T follicular helper cell (primary cell): Measurements from ENCODE around the gene ZBTB16.

Source experiments
- DNase-seq: peaks from one replicate; pipeline ENCODE4 v3.0.0-alpha.2; 2020; ENCODE audit warnings: low read depth

Gene ZBTB16

DNA sequence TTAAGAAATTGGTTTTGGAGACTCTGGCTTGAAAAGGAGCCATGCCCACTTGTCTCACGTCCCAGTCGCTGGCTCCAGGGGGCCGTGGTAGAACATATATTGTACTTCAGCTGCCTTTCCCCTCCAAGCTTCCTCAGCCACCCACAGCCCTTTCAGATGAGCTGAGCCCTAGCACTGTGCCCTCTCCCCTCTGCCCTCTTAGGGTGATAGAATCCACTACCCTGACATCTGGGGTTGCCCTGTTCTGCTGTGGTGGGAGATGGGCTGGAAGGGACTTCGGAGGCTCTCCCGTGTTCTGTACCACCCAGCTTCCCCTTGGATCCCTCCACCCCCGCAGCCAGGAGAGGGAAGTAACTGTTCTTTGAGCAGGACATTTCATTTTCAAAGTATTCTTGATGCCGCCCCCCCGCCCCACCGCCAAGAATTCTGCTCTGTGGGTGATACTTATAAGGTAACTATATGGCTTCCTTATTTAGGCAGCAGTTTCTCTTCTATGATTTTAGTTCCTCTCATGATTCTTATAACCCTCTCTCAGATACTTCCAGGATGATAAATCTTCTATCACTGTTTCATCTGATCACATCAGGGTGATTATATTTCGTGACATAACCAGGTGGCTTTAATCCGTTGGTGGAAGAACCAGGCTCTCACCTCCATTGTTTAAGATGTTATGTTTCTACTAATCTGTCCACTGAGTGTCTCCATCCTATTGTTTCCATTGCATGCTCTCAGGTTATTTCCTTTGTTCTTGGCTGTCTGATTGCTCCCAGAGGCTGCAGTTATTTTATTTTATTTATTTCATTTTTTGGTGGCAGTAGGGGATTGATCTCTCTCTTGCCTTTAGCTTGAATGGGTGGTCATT, 24.1 kb downstream of the ZBTB16 start:
- no peak for DNase-seq

DNA sequence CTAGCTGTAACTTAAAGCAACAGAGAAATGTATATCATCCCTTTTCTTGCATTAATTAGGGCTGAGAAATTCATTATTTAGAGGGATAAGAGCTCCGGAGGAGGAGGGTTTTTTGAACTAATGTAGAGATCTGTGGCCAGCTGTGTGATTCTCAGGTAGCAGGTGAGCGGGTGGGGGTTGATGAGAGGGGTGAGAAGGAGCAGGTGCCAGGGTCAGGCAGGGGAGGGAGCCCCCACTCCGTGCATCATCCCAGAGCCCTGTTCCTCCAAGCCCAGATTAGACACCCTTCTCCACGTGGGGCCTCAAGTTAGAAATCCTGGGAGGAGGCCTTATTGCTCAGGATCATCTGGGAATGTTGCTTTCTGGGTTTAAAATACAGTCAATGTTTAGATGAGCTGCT, 24.9 kb downstream of the ZBTB16 start:
- DNase-seq = no peak

DNA sequence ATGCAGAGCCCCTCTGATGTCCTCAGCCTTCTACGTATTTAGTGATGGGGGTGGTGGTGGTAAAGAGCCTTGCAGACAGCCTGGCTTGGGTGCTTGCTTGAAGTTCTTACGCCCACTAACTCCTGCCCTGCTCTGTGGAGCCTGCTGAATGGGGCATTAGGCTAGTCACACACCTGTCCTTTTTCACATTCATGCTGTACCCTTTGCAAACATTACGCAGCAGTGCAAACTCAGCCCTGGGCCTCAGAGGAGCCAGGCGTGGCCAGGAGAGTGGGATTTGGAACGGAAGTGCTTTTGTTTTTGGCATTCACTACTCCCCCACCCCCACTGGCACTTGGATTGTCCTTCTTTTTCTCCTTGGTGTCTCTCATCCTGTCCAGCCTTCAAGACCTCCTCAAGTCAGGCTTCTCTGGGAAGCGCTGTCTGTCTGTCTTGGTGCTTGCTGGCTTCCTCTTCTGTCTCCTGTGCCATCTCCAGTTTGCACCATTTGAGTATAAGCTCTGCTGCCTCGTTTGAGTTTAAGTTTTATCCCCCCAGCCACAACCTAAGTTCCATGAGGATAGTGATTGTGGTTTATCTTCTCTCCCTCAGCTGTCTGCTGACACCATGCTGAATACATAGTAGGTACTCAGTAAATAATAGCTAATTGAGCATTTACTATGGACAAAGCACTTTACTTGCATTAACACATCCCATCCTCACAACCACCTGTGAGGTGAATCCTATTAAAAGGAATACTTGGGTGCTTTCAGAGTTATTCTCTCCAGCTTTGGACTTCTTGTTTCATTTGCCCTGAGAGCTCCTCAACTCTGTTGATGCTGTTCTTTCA, 26.7 kb downstream of the ZBTB16 start:
- no peak for DNase-seq

DNA sequence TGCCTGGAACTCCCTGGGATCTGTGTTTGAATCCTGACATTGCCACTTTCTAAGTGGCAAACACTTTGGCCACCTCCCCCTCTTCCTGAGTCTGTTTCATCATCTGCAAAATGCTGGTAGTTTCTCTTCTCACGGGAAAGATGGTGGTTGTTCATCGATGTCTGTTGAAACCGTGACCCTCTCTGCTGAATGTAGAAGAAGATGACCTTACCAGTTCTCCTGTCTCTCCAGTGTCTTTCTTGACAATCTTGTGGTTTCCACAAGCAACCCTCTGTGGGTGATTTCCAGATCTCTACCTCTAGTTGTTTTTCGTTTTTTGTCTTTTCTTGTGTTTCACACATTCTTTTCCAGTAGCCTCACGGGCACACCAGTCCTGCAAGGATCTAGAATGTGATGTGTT, 27.5 kb downstream of the ZBTB16 start:
- DNase-seq = no peak

DNA sequence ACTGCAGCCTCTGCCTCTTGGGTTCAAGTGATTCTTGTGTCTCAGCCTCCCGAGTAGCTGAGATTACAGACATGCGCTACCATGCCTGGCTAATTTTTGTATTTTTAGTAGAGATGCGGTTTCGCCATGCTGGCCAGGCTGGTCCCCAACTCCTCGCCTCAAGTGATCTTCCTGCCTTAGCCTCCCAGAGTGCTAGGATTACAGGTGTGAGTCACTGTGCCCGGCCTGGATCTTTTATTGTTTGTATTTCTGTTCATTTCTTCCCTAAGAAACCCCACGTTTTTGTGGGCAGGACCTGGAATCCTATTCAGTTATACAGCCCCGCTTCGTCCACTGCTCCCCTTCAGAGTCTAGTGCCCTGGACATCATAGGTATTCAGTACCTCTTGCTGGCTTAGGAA, 28.7 kb downstream of the ZBTB16 start:
- no peak for DNase-seq

DNA sequence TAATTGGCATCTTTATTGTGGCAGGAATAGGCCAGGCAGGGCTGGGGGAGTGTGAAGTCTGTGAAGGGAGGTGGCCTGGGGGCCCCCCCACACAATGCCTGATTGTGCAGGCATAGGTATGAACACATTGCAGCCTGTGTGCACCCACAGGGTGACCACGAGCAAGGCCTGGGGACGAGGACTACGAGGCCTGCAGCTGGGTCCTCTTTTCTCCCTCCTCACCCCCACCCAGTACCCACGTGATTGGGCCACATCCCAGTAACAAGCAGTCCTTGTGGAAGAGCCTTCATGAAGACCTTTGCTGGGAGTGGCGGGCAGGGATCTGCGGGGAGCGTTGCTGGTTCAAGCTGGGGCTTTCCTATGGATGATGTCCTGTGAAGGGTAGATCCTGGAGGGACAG, 29.3 kb downstream of the ZBTB16 start:
- no peak for DNase-seq

DNA sequence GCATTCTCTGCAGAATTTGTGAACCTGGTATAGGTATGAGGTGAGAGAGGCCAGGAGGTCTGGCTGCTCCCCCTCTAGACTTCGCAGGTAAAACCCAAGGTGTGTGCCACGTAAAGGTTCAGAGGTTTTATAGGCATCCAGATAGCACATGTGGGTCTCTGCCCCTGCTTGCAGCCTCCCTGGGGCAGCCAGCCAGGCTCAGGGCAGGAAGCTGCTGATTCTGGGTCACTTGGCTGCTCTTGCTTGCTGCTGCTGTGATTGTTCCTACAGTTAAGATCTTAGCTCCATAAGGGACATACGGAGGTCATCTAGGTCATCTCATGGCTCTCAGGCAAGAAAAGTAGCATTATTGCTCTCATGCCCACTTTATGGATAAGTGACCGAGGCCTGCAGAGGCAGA, 30.2 kb downstream of the ZBTB16 start:
- no peak for DNase-seq

DNA sequence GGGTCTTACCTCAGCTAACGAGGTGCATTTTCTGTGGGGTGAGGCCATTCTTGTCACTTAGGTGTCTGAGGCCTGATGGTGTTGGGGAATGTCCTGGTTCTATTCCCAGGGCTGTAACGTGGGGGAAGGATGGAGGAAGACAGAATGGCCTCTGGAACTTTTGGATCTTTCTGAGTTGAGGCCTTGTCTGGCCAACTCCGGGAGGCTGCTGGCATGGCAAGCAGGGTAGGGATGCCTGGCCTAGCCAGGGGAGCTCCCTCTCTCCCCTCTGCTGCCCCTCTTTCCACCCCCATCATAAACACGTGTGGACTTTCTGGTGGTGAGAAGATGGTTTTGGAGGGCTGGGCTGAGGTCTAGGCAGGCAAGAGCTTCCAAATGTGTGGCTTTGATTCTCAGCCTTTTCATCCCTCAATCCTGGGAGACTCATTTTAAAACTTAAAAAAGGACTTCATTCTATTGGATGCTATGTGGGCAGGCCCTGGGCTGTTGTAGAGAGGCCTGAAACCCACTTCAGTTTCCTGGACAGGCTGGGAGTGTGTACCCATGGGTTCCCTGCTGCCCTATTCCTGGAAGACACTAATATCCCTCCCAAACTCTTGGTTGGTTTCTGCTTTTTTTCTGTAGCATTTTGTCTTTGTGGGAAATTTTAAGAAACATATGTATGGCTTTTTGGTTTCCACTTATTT, 30.9 kb downstream of the ZBTB16 start:
- no peak for DNase-seq

DNA sequence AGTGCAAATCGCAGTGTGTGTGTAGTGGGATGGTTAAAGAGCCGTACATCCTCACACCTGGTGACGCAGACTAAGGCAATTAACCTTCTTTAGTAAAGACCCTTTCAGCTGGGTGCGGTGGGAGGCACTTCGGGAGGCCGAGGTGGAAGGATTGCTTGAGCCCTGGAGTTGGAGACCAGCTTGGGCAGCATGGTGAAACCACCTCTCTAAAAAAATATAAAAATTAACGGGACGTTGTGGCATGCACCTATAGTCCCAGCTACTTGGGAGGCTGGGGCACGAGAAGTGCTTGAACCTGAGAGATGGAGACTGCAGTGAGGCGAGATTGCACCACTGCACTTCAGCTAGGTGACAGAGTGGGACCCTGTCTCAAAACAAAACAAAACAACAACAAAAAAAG, 31.5 kb downstream of the ZBTB16 start:
- DNase-seq = no peak

DNA sequence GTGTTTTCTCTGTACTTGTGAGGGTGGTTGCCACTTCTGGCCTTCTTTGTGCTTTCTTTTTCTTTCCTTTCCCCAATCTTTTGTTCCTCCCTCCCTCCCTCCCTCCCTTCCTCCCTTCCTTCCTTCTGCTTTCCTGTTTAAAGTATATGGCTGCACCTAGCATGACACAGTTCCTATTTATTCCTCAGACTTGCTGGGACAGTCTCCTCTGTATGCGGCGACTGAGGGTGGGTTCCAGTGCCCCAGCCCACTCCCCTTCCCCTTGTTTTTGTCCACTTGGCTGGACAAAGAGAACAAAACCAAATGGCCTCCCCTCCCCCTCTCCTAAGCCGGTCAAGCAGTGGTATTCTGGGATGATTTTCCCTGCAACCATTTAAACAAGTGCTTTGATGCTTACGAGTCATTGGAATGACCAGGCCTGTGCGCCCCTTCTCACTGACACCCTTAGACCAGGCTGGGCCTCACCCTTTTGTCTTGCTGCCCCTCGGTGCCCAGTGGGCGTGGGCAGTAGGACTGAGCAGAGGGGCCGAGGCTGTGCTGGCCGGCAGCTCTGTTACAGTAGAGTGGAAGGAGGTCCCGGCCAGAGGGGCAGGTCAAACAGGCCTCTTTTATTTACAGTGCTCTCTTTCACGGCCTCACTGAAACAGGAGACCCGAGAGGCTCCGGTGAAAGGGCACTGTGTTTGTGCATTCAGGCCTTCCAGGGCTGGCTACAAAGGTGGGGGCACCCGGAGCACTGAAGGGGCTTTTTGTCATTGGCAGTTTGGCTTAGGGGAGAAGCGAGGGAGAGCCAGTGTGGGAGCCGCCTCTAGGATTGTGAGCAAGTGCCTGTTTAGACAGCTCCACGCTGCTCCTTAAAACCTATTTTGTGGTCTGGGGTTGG, 32.2 kb downstream of the ZBTB16 start:
- no peak for DNase-seq

DNA sequence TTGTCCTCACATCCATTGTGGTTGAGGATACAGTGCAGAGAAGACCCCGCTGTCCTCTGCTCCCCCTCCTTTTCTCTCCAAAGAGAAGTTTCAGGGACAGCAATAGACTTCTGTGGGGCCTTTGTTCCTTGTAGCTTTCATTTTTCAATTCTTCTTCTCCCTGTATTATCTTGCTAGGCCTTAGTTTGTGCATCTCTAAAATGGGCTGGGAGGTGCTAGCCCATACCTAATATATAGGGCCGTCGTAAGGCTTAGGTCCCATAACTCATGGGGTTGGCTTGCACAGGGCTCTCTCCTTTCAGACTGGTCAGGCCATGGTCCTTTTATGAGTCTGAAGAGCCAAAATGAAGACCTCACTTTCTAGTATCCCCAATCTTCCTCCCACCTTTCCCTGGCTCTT, 33.0 kb downstream of the ZBTB16 start:
- DNase-seq = no peak

DNA sequence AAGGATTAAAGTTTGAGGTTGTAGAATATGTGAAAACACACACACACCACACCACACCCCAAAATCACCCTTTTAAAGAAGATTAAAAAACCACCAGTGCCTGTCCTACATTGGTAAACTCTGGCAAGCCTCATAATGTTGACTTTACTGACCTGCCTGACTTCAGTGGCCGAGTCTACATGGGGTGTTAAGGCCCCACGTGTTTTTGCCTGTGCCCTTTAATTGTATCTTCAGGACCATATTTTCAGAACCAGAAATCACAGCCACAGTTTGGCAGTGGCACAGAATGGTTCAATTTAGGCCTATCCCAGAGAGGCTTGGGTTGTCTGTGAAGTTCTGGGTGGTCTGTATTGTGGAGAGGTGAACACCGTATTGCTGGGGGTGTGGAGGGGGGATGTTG, 33.4 kb downstream of the ZBTB16 start:
- DNase-seq = no peak

DNA sequence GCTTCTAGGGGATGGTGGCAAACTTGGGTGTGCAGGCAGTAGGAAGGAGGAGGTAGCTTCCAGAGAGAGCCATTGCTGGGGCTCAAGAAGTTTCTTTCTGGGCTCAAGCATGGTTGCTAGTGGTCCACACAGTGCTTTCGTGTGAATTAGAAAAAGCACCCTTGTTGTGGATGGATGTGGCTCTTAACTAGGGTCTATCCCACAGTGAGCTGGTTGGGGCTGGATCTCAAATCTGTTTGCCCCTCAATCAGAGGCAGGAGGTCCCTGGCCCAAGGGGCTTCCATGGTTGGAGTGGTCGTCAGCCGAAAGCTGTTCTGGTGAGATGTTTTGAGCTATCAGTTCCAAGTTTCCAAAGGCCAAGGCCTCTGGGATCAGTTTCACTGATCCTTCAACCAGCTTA, 35.0 kb downstream of the ZBTB16 start:
- DNase-seq = no peak

DNA sequence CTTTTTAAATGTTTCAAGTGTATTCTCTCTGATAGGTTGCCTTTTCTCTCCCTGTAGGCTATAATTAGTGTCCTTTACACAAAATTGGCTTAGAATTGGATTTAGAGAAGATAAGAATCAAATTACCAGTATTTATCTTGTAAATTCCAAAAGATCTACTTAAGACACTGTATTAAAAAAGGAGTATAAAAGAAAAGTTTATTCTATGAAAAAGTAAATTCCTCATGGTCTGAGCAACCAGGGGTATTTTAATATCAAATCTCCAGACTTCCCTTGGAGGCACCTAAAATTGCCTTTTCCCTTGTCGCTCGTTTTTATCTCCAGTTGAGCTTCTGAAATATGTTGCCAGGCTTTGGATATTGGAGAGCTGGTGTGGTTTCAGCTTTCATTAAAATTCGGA, 36.4 kb downstream of the ZBTB16 start:
- DNase-seq = no peak

DNA sequence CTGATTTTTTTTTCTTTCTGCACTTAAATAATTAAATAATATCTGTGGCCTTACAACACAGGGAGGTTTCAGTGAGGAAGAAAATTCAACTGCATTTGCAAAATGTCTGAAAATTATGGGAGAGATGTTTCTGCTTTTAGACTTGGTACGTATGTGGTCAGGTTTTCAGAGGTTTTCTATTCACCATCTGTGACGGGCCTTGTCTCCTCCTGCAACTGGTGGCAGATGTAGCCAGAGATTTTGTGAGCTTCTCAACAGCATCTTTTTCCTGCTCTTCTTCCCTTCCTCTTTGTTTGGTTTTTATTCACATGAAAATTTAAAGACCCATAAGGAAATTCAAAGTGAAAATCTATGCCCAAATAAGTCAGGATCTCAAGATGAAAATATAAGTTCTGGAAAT, 38.3 kb downstream of the ZBTB16 start:
- no peak for DNase-seq

DNA sequence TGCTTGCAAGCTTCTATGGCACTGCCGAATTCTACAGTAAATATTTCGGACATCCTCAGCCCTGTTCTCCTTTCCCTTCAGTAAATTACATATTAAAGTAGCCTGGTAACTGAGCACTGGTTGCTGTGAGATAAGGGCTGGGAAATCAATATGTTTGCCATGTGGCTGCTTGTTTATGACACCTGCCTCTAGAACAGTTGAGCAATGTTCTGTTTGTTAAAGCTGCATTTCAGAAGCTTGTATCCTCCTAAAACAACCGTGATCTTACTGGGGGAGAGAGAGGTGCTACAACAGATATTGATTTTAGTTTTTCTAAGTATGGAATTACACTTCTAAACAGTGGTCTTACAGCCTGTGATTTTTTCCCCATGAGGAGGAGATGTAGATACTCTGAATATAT, 39.4 kb downstream of the ZBTB16 start:
- DNase-seq = no peak

DNA sequence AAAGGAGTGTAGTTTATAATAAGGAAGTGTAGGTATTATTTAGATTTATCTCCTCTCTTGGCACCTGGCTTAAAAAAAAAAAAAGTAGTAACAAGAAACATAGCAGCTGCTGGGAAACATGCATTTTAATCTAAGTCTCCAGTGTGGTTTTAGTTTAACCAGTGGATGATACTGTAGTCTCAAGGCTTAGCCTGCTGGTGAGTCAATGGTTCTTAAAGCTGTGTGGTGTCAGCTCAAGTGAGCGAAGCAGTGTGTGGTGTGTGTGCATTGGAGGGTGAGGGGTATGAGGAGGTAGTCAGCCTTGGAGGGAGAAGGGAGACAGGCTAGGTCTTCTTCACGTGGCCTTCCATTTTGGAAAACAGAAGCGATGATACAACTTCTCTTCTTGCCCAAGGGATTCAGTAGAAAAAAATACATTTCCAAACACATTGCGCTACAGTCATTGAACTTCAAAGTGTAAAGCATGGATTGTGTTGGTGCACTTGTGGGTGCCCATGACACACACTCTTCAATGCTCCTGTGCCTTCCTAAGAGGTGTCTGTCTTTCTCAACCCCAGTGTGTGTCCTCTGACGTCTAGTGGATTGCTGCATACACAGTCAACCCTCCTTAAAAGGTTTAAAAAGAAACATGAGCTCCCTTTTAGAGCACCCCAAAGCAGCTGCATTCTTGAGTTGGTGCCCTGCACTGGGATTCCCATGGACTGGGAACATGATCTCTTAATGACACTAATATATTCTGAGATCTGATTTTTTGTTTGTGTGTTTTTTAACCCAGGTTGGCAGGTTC, 40.1 kb downstream of the ZBTB16 start:
- DNase-seq = no peak

DNA sequence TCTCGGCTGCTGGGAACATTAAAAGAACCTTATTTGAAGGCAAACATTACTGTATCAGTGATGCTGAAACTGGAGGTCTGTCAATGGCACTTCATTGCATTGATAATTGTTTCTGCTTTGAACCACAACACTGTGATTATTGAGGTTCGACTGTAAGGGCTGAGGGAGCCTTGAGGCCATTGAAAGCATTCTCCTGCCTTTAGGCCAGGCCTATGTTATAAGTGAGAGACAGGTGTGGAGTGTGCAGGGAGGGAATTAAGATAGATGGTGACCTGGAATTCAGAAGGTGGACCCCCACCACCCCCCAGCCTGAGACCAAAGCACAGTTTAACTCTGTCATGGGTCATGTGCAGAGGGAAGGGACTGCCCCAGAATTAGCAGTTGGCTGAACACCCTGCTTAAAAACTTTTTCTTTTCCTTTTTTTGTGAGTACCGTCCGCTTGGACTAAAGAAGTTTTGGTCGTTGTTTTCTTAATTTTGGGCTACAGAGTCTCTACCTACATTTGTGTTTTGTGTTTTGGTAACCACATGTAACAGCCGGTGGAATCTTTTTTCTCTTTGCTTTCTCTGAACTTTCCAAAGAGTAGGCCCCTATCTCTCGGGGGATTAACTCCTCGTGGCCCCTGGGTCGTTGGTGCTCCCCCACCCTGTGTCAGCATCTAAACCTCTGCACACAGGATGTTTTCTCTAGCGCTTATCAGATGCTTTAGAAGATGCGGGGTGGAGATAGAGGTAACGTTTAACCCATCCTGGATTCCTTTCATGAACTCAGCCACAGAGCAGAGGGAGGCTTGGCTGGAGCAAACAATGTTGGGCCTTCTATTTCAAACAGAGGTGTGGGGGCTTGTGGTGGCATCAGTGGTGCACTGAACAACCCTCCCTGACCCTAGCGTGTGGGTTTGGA, 43.7 kb downstream of the ZBTB16 start:
- no peak for DNase-seq

DNA sequence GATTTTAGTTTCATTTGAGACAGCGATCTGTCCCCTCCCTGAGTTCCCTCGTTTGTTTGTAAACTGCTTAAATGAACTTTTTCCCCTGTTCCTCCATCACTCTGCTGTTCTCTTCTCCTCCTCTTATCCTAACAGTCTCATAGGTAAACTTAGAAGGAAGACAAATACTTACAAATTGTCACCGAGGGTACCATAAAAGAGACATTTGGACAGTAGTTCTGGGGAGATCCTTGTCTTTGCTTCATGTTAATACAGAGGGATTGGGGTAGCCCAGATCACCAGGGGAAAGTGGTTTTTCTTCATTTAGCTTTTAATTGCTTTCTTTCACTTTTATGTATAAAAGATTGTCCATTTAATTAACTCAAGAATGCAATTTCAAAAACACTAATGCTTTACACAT, 46.1 kb downstream of the ZBTB16 start:
- DNase-seq = no peak

DNA sequence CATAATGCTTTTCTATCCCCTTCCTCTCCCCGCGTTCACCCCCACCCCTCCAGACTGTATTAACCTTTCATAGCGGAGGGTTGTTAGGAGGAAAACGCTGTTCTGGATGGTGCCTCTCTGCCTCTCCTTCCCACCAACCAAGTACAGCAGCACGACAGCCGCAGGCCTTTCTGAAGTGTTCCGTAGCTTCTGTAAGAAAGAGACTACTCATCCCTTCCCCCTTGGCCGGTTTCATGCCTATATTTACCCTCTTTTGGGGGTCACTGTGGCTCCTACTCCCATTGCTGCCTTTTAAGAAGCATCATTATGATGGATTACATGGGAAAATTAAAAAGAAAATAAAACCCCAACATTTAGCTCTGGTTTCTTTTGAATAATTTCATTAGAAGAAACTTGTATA, 46.5 kb downstream of the ZBTB16 start:
- no peak for DNase-seq
